GM18868 (cell line): ENCODE results near the gene FMNL2.

Source experiments
- ATAC-seq: cut with Tn5 transposase; IDR thresholded peaks from one replicate; pipeline ENCODE4 v1.9.1; 2021; ENCODE audit warnings: mild to moderate bottlenecking, moderate library complexity; ENCODE audit not compliant: unreplicated experiment

FMNL2 gene

GRCh38 chr2:152444448-152444847 lies 109.5 kb downstream of the FMNL2 start:
- no peak for ATAC-seq

- no peak for ATAC-seq
Measured at GRCh38 chr2:152445375-152445774, 110.4 kb downstream of the FMNL2 start.

- peak; percentile 52 for ATAC-seq
Measured at GRCh38 chr2:152445791-152446201, 110.8 kb downstream of the FMNL2 start.

- no peak for ATAC-seq
Measured at GRCh38 chr2:152446213-152446612, 111.2 kb downstream of the FMNL2 start.

GRCh38 chr2:152447897-152448296 lies 112.9 kb downstream of the FMNL2 start:
- ATAC-seq: no peak

GRCh38 chr2:152448606-152449005 lies 113.6 kb downstream of the FMNL2 start:
- no peak for ATAC-seq

GRCh38 chr2:152449578-152449977 lies 114.6 kb downstream of the FMNL2 start:
- no peak for ATAC-seq

GRCh38 chr2:152450176-152450575 lies 115.2 kb downstream of the FMNL2 start:
- no peak for ATAC-seq

- no peak for ATAC-seq
Measured at GRCh38 chr2:152452256-152452973, 117.4 kb downstream of the FMNL2 start.

GRCh38 chr2:152453129-152453911 lies 118.3 kb downstream of the FMNL2 start:
- no peak for ATAC-seq

GRCh38 chr2:152454371-152454770 lies 119.4 kb downstream of the FMNL2 start:
- no peak for ATAC-seq

- no peak for ATAC-seq
Measured at GRCh38 chr2:152454960-152455359, 120.0 kb downstream of the FMNL2 start.

GRCh38 chr2:152455738-152456137 lies 120.8 kb downstream of the FMNL2 start:
- no peak for ATAC-seq

- no peak for ATAC-seq
Measured at GRCh38 chr2:152456262-152456661, 121.3 kb downstream of the FMNL2 start.

- ATAC-seq: no peak
Measured at GRCh38 chr2:152458441-152458940, 123.5 kb downstream of the FMNL2 start.

GRCh38 chr2:152459091-152459490 lies 124.1 kb downstream of the FMNL2 start:
- ATAC-seq: no peak

- ATAC-seq: no peak
Measured at GRCh38 chr2:152460567-152460966, 125.6 kb downstream of the FMNL2 start.

GRCh38 chr2:152462120-152462519 lies 127.1 kb downstream of the FMNL2 start:
- no peak for ATAC-seq

- no peak for ATAC-seq
Measured at GRCh38 chr2:152462779-152463178, 127.8 kb downstream of the FMNL2 start.

GRCh38 chr2:152464851-152465470 lies 130.0 kb downstream of the FMNL2 start:
- no peak for ATAC-seq

GRCh38 chr2:152465541-152465940 lies 130.6 kb downstream of the FMNL2 start:
- no peak for ATAC-seq

GRCh38 chr2:152466041-152466440 lies 131.1 kb downstream of the FMNL2 start:
- peak; percentile 27 for ATAC-seq
